Endothelial cell of umbilical vein (primary cell): Measurements from ENCODE around the gene SPRED3. TPM values are rescaled to one million over a fixed set of nuclear protein-coding genes. Genes with fewer than 3 reads are reported as not detected.

Source experiments
- BruUV-seq: library from RNA; stranded (reverse); fragments of 400-500 nt; replicated peaks from 2 replicates; lab custom pipeline; 2021; lab: Mats Ljungman, UMichigan
- CTCF ChIA-PET: fragments of 300-600, 350-600 bp; sonication (Branson Sonifier 250); formaldehyde crosslinking; loops from one replicate; lab custom pipeline; 2021; ENCODE audit warnings: antibody characterized with exemption, inconsistent platforms; lab: Charles Lee
- POLR2A ChIA-PET: fragments of 300-600, 350-600 bp; sonication (Branson Sonifier 250); formaldehyde crosslinking; loops from one replicate; lab custom pipeline; 2021; ENCODE audit warnings: antibody characterized with exemption, inconsistent platforms; lab: Charles Lee
- DNase-seq: peaks from one replicate; pipeline ENCODE4 v3.0.0-alpha.2; 2011; ENCODE audit warnings: low read depth, low spot score
- FAIRE-seq: peaks from 2 replicates; lab custom pipeline; 2011; peaks lifted over from hg19 to GRCh38; lab: Jason Lieb, UNC
- H2AFZ ChIP-seq: 2 replicates; pipeline ENCODE4 v1.6.0; 2012; ENCODE audit warnings: low read depth, low read length, control low read depth, inconsistent platforms
- H3K27ac ChIP-seq: 2 replicates; pipeline ENCODE4 v1.5.1; 2011; ENCODE audit warnings: low read depth, mild to moderate bottlenecking, control low read depth, low read length, moderate library complexity; ENCODE audit not compliant: insufficient read depth
- H3K27me3 ChIP-seq, 2 experiments: 2 replicates each; pipeline versions ENCODE4 v1.6.0 to v1.6.1; 2011; ENCODE audit warnings: low read length in 2 of 2, mixed read lengths in 1 of 2; ENCODE audit not compliant: control insufficient read depth in 2 of 2, insufficient read depth in 2 of 2
- H3K36me3 ChIP-seq, 2 experiments: 2 replicates in 1 of 2; 3 replicates in 1 of 2; pipeline ENCODE4 v1.5.1; 2011; ENCODE audit warnings: low read length in 2 of 2, mild to moderate bottlenecking in 1 of 2, moderate library complexity in 1 of 2; ENCODE audit not compliant: control insufficient read depth in 2 of 2, insufficient read depth in 2 of 2; ENCODE audit errors: extremely low read depth in 1 of 2
- H3K4me1 ChIP-seq: 3 replicates; pipeline ENCODE4 v1.5.1; 2011; ENCODE audit warnings: mild to moderate bottlenecking, low read length; ENCODE audit not compliant: control insufficient read depth, insufficient read depth; ENCODE audit errors: extremely low read depth
- H3K4me2 ChIP-seq: 2 replicates; pipeline ENCODE4 v1.6.1; 2011; ENCODE audit warnings: low read length, control low read depth, mixed read lengths; ENCODE audit not compliant: insufficient read depth
- H3K4me3 ChIP-seq, 3 experiments: fragments of 200-600 bp in 1 of 3; sonication (generic), shearing (Covaris generic) in 1 of 3; replicated peaks in 1 of 3; 2 replicates each; pipeline ENCODE4 v1.5.1; 2011 to 2016; ENCODE audit warnings: control low read depth in 3 of 3, low read length in 3 of 3, mild to moderate bottlenecking in 2 of 3, inconsistent platforms in 1 of 3, low read depth in 1 of 3, moderate library complexity in 1 of 3; ENCODE audit not compliant: insufficient read depth in 1 of 3
- H3K79me2 ChIP-seq: 2 replicates; pipeline ENCODE4 v1.6.0; 2012; ENCODE audit warnings: low read length, inconsistent platforms; ENCODE audit not compliant: control insufficient read depth, insufficient read depth
- H3K9ac ChIP-seq: replicated peaks from 2 replicates; pipeline ENCODE3; 2011; ENCODE audit warnings: low read length, control low read depth; ENCODE audit not compliant: insufficient read depth; ENCODE audit errors: extremely low read depth
- H3K9me1 ChIP-seq: replicated peaks from 3 replicates; pipeline ENCODE4 v1.6.0; 2011; ENCODE audit warnings: mild to moderate bottlenecking, low read length; ENCODE audit not compliant: control insufficient read depth, insufficient read depth; ENCODE audit errors: extremely low read depth
- H3K9me3 ChIP-seq: replicated peaks from 2 replicates; pipeline ENCODE4 v1.5.1; 2012; ENCODE audit warnings: low read length, inconsistent platforms; ENCODE audit not compliant: control insufficient read depth, insufficient read depth
- H4K20me1 ChIP-seq: replicated peaks from 2 replicates; pipeline ENCODE3; 2011; ENCODE audit warnings: mild to moderate bottlenecking, low read length; ENCODE audit not compliant: control insufficient read depth, insufficient read depth; ENCODE audit errors: extremely low read depth
- EZH2 ChIP-seq: IDR thresholded peaks from 2 replicates; pipeline ENCODE4 v1.6.1; 2012; ENCODE audit warnings: borderline replicate concordance, low read depth, mild to moderate bottlenecking, moderate library complexity, low read length, inconsistent platforms; ENCODE audit not compliant: severe bottlenecking
- FOS ChIP-seq: IDR thresholded peaks from 2 replicates; pipeline ENCODE4 v1.6.1; 2011; ENCODE audit warnings: mild to moderate bottlenecking, low read length, moderate library complexity, borderline replicate concordance; ENCODE audit not compliant: insufficient read depth
- GATA2 ChIP-seq: IDR thresholded peaks from 2 replicates; pipeline ENCODE4 v1.7.0; 2011; ENCODE audit warnings: low read depth, mild to moderate bottlenecking, moderate library complexity, mixed read lengths, low read length; ENCODE audit not compliant: insufficient read length, insufficient read depth
- JUN ChIP-seq: IDR thresholded peaks from 2 replicates; pipeline ENCODE4 v1.6.1; 2011; ENCODE audit warnings: borderline replicate concordance, low read depth; ENCODE audit not compliant: insufficient read length, insufficient read depth
- MAX ChIP-seq: IDR thresholded peaks from 2 replicates; pipeline ENCODE4 v1.6.1; 2011; ENCODE audit not compliant: insufficient read depth, insufficient read length
- MYC ChIP-seq: IDR thresholded peaks from one replicate; pipeline ENCODE4 v1.6.1; 2011; ENCODE audit warnings: mild to moderate bottlenecking, low read depth, low read length
- POLR2A ChIP-seq: IDR thresholded peaks from 2 replicates; pipeline ENCODE4 v1.6.1; 2012; ENCODE audit warnings: low read depth, mild to moderate bottlenecking, control low read depth, low read length
- POLR2AphosphoS5 ChIP-seq: IDR thresholded peaks from 2 replicates; pipeline ENCODE4 v1.6.1; 2012; ENCODE audit warnings: low read depth, mild to moderate bottlenecking, control low read depth, low read length, moderate library complexity; ENCODE audit not compliant: insufficient read depth
- dilution Hi-C: fragments of 300-500 bp; cut with MboI; formaldehyde crosslinking; loops from one replicate; pipeline ENCODE4 v1.15.0; 2019; ENCODE audit warnings: low sequenced_read_pairs; ENCODE audit not compliant: extremely low pct_ligation_motif_present
- intact Hi-C: fragments of 100-400 bp; cut with micrococcal nuclease; formaldehyde crosslinking; loops from one replicate; pipeline ENCODE4 v1.10.0; 2022
- polyA plus RNA-seq, 4 experiments: library from polyadenylated mRNA; depleted of rRNA in 3 of 4; stranded (reverse) in 3 of 4; unstranded in 1 of 4; fragments of >200 nt; gene quantifications; 2 replicates each; pipeline versions ENCODE4 v1.2.1 to v1.2.3, GENCODE V29; 2011 to 2012; ENCODE audit warnings: missing spikeins in 1 of 4
- total RNA-seq: library from RNA; stranded (reverse); gene quantifications from 2 replicates; pipeline ENCODE4 v1.2.3, GENCODE V29; 2021
- TF ChIP-seq, protein P1 (sequence below), 2 donors: IDR thresholded peaks; 1 replicate in 1 of 2; 2 replicates in 1 of 2; pipeline ENCODE4 v1.5.1; 2011; ENCODE audit warnings: low read length in 2 of 2, mild to moderate bottlenecking in 2 of 2, moderate library complexity in 2 of 2, control low read depth in 1 of 2, inconsistent platforms in 1 of 2, low read depth in 1 of 2; ENCODE audit not compliant: insufficient read depth in 1 of 2; ENCODE audit errors: extremely low read depth in 1 of 2

SPRED3 gene
- total and polyA plus RNA-seq, 2 donors (not counting 3 experiments of a cell fraction or from before 2014, with no cell fraction given), result 5.7 to 15.7 TPM

DNA sequence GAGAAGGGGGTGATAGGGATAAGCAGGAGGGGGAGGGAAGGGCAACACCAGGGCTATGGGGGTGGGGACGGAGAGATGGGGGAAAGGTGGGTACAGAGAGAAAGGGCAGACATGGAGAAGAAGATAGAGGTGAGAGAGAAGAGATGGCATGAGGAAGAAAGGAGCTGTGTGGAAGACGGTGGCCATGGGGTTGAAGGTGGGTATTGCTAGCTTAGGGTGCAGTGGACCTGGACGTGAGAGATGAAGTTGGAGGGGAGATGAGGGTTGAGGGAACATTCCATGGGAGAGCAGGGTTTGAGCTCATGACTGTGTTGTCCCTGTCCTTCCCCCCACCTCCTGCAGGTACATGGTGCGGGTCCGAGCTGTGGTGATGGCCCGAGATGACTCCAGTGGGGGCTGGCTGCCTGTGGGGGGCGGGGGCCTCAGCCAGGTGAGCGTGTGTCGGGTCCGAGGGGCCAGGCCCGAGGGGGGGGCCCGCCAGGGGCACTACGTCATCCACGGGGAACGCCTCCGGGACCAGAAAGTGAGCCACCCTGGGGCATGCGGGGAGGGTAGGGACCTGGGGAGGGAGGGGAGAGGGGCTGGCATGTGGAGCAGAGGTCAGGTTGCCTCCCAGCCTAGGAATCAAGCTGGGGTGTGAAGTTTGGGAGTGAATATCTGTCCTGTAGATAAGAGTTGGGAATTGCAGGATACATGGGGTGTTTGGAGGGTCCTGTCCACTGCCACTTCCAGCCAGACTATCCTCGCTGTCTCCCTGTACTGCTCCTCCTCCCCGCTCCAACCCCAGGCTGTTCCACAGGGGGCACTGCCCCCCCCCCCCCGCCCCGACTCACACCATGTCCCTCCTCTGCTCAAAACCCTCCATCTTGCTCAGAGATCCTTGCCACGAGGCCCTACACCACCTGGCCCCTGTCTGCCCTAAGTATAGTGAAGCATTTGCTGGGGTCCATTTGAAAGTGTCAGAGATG is 1.7 kb downstream of the SPRED3 start:
- ChIA-PET CTCF (interaction anchor here (0.9 to 4.7 kb wide), 5 partner anchors 8 to 163 kb away, joined by 3 to 65 read pairs (median 5); partner anchors contain the start of genes CATSPERG and FAM98C), POLR2A (interaction anchor here (3.6 kb wide), 1 partner anchor 16 kb away, joined by 39 read pairs; the partner anchor contains the start of gene PSMD8)
- peaks cover 0 to 5% of the 10 kb centered on the region in 2 experiments for H3K36me3 ChIP-seq
- intact Hi-C loops, result loop anchor here (1.0 to 5.0 kb wide), 3 partner anchors 13 to 158 kb away; partner anchors contain the start of gene FAM98C
- peak overlapping the region; percentile 11 for H2AFZ ChIP-seq
- peaks cover 18% of the 10 kb centered on the region for H3K79me2 ChIP-seq
- peak overlapping the region; percentile 33 for H3K9ac ChIP-seq
- H3K9me1 ChIP-seq, result no peaks in the 10 kb centered on the region
- dilution Hi-C loops, result no loop called here
- H3K27ac ChIP-seq, result peak overlapping the region; percentile 56
- H3K9me3 ChIP-seq, result no peaks in the 10 kb centered on the region
- DNase-seq, result no peak
- TF ChIP-seq JUN (no peak), POLR2A (no peak), MAX (no peak), POLR2AphosphoS5 (no peak), GATA2 (no peak), FOS (no peak), MYC (no peak), EZH2 (no peak)
- TF ChIP-seq, protein P1, sequence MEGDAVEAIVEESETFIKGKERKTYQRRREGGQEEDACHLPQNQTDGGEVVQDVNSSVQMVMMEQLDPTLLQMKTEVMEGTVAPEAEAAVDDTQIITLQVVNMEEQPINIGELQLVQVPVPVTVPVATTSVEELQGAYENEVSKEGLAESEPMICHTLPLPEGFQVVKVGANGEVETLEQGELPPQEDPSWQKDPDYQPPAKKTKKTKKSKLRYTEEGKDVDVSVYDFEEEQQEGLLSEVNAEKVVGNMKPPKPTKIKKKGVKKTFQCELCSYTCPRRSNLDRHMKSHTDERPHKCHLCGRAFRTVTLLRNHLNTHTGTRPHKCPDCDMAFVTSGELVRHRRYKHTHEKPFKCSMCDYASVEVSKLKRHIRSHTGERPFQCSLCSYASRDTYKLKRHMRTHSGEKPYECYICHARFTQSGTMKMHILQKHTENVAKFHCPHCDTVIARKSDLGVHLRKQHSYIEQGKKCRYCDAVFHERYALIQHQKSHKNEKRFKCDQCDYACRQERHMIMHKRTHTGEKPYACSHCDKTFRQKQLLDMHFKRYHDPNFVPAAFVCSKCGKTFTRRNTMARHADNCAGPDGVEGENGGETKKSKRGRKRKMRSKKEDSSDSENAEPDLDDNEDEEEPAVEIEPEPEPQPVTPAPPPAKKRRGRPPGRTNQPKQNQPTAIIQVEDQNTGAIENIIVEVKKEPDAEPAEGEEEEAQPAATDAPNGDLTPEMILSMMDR (IDR thresholded peaks at IDR 0.05; ENCODE audit: extremely low read depth in 1 of 2, insufficient read depth in 1 of 2, low read depth in 1 of 2, low read length in 2 of 2), result no peak
- H3K27me3 ChIP-seq, result no peaks in the 10 kb centered on the region
- BruUV-seq, result no TSS peak
- H3K4me1 ChIP-seq, result peaks cover 16% of the 10 kb centered on the region
- no peaks in the 10 kb centered on the region for H4K20me1 ChIP-seq
- H3K4me2 ChIP-seq, result peak overlapping the region; percentile 75
- FAIRE-seq, result no peak
- H3K4me3 ChIP-seq, result peak overlapping the region; percentile 18 to 78 (median 35)
